Epithelial cell of esophagus (primary cell): Measurements from ENCODE around the gene EIF5B.
"Not testable (repeated sequence)": the region's sequence is repeated elsewhere in the genome, so short reads cannot be mapped to it uniquely, and the experiment has no call there.

Experiments used
- DNase-seq: peaks from one replicate; pipeline ENCODE4 v3.0.0; 2010; ENCODE audit warnings: low read depth
- H3K4me3 ChIP-seq: 2 replicates; pipeline ENCODE4 v1.5.1; 2011; ENCODE audit warnings: mild to moderate bottlenecking, low read length, control low read depth
- CTCF ChIP-seq: IDR thresholded peaks from 2 replicates; pipeline ENCODE4 v1.5.1; 2011; ENCODE audit warnings: low read depth, mild to moderate bottlenecking, low read length, control low read depth, inconsistent platforms; ENCODE audit not compliant: insufficient read depth; ENCODE audit errors: missing control alignments

EIF5B gene

GRCh38 chr2:99348173-99348572, 11.0 kb downstream of the EIF5B start:
- no peak for DNase-seq
- no peak overlapping the region for H3K4me3 ChIP-seq
- TF ChIP-seq CTCF = no peak

- DNase-seq = no peak
- no peak overlapping the region for H3K4me3 ChIP-seq
- no peak for TF ChIP-seq CTCF
Observed at GRCh38 chr2:99350194-99350593, 13.0 kb downstream of the EIF5B start.

- no peak for DNase-seq
- no peak overlapping the region for H3K4me3 ChIP-seq
- no peak for TF ChIP-seq CTCF
Observed at GRCh38 chr2:99354070-99354469, 16.9 kb downstream of the EIF5B start.

GRCh38 chr2:99354825-99355224, 17.6 kb downstream of the EIF5B start:
- not testable (repeated sequence) for H3K4me3 ChIP-seq, DNase-seq

- no peak for DNase-seq
- TF ChIP-seq CTCF = no peak
Observed at GRCh38 chr2:99356853-99357252, 19.7 kb downstream of the EIF5B start.

GRCh38 chr2:99365661-99366060, 28.5 kb downstream of the EIF5B start:
- no peak for TF ChIP-seq CTCF
- no peak overlapping the region for H3K4me3 ChIP-seq
- no peak for DNase-seq

More at GRCh38 chr2:99356853-99357252, 19.7 kb downstream of the EIF5B start:
- H3K4me3 ChIP-seq = no peak overlapping the region

- not testable (repeated sequence) for H3K4me3 ChIP-seq, DNase-seq
Observed at GRCh38 chr2:99368854-99369253, 31.7 kb downstream of the EIF5B start.

- no peak overlapping the region for H3K4me3 ChIP-seq
- TF ChIP-seq CTCF = no peak
- no peak for DNase-seq
Observed at GRCh38 chr2:99373144-99373543, 36.0 kb downstream of the EIF5B start.
